Non-pigmented ciliary epithelial cell (primary cell): ENCODE data around the gene VPREB1.
A peak's percentile ranks its signal among the peaks of the same experiment; 100 is the strongest.
"Not testable (repeated sequence)": the region's sequence is repeated elsewhere in the genome, so short reads cannot be mapped to it uniquely, and the experiment has no call there.

Experiments
- DNase-seq: peaks from one replicate; pipeline ENCODE4 v3.0.0-alpha.2; 2010; ENCODE audit warnings: low read depth

The VPREB1 gene

DNA sequence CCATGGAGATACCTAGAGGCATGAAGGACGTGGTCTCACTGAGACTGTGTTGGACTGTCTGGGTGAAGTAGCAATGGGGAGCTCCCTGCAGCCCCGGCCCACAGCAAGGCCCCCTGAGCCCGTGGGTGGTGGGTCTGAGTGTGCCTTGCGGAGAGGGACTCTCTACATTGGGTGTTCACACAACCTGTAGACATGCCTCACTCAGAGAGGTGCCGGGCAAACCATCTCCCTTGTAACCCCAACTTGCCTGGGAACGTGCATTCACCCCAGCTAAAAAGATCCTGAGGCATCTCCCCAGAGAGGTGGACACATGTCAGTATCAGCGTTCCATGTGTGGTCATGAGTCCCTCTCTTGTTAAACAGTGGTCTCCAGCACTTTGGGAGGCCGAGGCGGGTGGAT lies 2.1 kb downstream of the VPREB1 start:
- no peak for DNase-seq

GRCh38 chr22:22248878-22249277 lies 4.3 kb downstream of the VPREB1 start:
- DNase-seq = no peak

- DNase-seq = not testable (repeated sequence)
Observed at GRCh38 chr22:22250651-22251050, 6.1 kb downstream of the VPREB1 start.

GRCh38 chr22:22256133-22256532 lies 11.5 kb downstream of the VPREB1 start:
- not testable (repeated sequence) for DNase-seq

- not testable (repeated sequence) for DNase-seq
Observed at GRCh38 chr22:22258597-22259415, 14.2 kb downstream of the VPREB1 start.

DNA sequence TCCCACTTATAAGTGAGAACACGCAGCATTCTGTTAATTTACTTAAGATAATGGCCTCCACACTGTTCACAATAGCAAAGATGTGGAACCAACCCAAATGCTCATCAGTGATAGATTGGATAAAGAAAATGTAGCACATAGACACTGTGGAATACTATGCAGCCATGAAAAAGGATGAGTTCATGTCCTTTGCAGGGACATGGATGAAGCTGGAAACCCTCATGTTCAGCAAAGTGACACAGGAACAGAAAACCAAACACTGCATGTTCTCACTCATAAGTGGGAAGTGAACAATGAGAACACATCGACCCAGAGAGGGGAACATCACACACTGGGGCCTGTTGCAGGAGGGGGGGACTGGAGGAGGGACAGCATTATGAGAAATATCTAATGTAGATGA lies 15.6 kb downstream of the VPREB1 start:
- not testable (repeated sequence) for DNase-seq

GRCh38 chr22:22260586-22260985 lies 16.0 kb downstream of the VPREB1 start:
- not testable (repeated sequence) for DNase-seq

DNA sequence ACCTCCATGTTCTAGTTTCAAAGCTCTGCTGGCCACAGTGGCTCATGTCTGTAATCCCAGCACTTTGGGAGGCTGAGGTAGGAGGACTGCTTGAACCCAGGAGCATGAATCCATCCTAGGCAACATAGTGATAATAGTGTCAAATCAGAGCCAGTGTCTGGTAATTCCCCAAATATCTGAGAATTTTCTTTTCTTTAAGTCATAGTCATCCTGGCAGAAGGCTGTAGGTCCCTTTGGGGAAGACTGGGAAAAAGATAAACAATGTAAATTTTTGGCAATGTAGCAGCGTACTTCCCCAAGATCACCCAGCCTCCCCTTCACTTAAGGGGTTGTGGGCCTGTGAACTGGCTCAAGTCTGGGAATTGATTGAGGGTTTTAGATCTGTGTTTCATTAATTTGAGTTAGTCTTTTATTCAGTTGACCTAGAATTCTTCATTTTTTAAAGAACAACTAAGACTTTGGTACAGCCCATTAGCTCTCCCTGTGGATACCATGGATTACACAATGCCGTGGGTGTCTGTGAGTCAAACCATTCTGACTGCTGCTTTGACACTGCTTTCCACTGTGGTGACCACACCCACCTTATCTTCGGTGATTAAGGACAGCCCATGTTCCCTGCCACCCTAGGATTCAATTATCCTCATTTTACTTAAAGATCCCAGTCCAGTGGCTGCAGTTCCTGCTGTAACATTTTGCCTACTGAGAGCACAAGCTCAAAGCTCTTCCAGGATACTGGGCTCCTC lies 17.9 kb downstream of the VPREB1 start:
- peak; percentile 27 for DNase-seq

DNA sequence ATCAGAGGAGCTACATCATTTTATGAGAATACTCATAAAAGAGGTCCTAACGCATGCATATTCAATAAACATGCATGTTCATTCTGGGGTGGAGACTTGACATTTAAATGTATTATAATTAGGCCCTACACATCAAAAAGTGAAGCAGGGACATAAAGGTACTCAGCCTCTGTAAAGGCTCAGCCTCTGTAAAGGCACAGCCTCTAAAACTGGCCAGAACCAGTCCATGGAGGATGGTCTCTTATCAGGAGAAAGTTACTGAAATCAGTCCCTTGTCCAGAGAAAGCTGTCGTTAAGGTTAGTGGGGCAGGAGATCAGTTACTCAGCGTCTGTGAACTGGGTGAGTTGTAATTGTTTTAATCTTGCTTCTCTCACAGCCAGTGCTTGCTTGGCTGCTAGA lies 19.2 kb downstream of the VPREB1 start:
- DNase-seq = not testable (repeated sequence)

DNA sequence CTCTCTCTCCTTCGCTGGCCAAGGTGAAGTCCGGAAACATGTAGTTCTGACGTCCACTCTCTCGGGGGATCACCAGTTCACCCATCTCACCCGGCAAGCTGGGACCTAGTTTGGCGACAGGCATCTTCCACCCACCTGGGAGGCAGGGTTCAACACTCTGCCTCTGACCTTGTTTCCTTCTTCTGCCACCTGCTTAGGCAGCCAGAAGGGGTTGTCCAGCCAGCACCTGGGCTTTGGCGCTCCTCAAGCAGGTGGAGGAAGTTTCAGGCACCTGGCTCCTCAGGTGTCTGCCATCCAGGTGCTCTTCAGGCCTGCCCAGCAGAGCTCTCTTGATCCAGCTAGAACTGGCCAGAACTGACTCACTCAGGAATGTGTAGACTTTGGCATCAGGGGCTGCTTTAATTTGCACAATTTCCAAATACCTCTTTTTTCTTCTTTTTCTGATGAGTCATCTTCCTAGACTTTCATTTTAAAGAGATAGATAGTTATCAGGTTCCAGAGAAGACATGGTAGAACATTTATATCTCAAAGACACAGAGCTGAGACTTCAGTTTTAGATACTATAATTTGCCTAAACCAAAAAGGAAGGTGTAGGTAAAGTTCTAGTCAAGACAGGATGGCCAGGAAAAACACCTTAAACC lies 25.6 kb downstream of the VPREB1 start:
- DNase-seq = not testable (repeated sequence)

GRCh38 chr22:22277423-22277822 lies 32.8 kb downstream of the VPREB1 start:
- not testable (repeated sequence) for DNase-seq

DNA sequence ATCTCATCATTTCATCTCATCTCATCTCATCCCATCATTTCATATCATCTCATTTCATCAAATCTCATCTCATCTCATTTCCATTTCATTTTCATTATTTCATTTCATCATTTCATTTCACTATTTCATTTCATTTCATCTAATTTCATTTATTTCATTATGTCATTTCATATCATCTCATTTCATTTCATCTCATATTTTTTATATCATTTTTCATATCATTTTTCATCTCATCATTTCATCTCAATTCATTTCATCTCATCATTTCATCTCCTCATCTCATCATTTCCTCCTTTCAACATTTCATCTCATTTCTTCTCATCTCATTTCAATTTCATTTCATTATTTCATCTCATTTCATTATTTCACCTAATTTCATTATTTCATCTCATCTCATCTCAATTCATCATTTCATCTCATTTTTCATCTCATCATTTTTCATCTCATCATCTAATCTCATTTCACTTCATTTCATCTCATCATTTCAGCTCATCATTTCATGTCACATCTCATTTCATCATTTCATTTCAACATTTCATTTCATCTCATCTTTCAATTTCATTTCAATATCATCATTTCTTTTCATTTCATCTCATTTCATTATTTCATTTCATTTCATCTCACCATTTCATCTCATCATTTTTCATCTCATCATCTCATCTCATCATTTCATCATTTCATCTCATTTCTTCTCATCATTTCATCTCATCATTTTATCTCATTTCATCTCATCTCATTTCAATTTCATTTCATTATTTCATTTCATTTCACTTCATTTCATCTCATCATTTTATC lies 40.6 kb downstream of the VPREB1 start:
- DNase-seq = not testable (repeated sequence)

GRCh38 chr22:22286390-22287105 lies 42.0 kb downstream of the VPREB1 start:
- not testable (repeated sequence) for DNase-seq

- not testable (repeated sequence) for DNase-seq
Observed at GRCh38 chr22:22287106-22287626, 42.6 kb downstream of the VPREB1 start.

DNA sequence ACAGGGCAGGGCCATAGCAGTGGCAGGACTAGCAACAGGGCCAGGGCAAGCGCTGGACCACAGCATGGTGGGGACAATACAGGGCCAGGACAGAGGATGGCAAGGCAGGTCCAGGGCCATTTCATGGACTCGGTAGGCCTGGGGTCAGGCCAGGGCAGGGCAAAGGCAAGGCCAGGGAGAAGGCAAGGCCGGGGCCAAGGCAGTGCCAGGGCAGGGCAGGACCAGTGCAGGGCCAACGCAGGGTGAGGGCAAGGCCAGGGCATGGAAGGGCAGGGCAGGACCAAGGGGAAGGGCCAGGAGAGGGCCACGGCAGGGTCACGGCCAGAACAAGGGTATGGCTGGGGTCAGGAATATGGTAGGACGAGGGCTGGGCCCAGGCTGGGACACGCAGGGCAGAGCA lies 45.1 kb downstream of the VPREB1 start:
- DNase-seq = not testable (repeated sequence)

- DNase-seq = not testable (repeated sequence)
Observed at GRCh38 chr22:22291129-22291806, 46.7 kb downstream of the VPREB1 start.

GRCh38 chr22:22292656-22293055 lies 48.1 kb downstream of the VPREB1 start:
- not testable (repeated sequence) for DNase-seq

DNA sequence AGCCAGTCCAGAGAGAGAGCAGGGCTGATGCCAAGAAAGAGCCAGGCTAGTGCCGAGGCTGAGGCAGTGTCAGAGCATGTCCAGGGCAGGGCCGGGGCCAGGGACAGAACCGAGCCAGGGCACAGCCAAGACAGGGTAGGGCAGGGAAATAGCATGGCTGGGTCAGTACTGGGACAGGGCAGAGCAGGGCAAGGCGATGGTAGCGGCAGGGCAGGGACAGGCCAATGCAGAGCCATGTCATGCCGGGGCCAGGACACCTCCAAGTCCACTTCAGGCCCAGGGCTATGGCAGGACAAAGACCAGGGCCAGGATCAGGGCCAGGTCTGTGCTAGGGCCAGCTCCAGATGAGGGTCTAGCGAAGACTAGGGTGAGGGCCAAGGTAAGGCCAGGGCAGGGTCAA lies 48.9 kb downstream of the VPREB1 start:
- not testable (repeated sequence) for DNase-seq

GRCh38 chr22:22294641-22295040 lies 50.1 kb downstream of the VPREB1 start:
- not testable (repeated sequence) for DNase-seq
